Stimulated activated CD8-positive, alpha-beta memory T cell treated with anti-CD3 and anti-CD28 coated beads, Interleukin-15, amount 100 ng/mL, for 48 hours (primary cell): ENCODE results near the gene HPCA.
"Not testable (repeated sequence)": the region's sequence is repeated elsewhere in the genome, so short reads cannot be mapped to it uniquely, and the experiment has no call there.

Source experiments
- DNase-seq, 2 donors: peaks; one replicate each; pipeline ENCODE4 v3.0.0-alpha.2; 2020; ENCODE audit warnings: low read depth in 2 of 2

HPCA gene

GRCh38 chr1:32902535-32902920, 16.2 kb downstream of the HPCA start:
- DNase-seq = no peak

GRCh38 chr1:32903991-32904785, 17.9 kb downstream of the HPCA start:
- DNase-seq = no peak

DNA sequence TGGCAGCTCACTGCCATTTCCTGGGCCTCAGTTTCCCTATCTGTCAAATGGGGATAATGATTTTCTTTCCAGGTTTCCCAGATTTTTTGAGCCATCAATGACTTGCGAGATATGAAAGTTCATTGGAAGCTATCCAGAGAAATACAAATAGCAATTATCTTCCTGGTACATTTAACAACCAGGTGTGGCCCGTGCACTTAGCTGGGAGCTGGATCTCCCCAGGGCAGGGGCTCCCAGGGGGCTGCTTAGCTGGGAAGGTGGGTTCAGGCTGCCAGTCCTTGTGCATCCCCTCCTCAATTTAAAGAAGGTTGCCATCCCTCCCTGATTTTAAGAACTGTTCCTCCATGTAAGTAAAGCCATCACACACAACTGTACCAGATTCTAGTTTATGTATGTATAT, 18.5 kb downstream of the HPCA start:
- no peak for DNase-seq

DNA sequence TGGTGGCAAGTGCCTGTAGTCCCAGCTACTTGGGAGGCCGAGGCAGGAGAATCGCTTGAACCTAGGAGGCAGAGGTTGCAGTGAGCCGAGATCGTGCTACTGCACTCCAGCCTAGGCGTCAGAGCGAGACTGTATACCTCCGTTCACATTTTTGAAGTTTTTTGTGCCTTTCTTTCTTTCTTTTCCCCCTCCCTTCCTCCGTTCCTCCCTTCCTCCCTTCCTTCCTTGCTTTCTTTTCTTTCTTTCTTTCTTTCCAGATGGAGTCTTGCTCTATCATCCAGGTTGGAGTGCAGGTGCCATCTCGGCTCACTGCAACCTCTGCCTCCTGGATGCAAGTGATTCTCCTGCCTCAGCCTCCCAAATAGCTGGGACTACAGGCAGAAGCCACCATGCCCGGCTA, 19.3 kb downstream of the HPCA start:
- DNase-seq = not testable (repeated sequence)

DNA sequence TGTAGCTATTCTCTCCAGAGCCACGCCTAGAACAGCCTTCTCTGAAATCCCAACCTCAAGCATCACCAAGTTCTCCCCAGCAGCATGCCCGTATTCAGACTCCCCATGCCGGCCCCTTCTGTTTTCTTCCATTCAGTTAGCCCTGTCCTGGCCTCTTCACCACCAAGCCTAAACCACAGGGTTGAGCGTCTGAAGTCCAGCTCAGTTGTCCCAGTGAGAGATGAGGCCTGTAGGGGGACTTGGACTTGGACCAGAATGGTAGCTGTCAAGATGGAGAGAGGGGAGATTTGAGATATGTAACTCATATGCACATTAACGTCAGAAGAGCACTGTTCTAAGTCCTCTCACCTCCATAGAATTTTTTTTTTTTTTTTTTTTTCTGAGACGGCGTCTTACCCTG, 20.4 kb downstream of the HPCA start:
- no peak for DNase-seq

DNA sequence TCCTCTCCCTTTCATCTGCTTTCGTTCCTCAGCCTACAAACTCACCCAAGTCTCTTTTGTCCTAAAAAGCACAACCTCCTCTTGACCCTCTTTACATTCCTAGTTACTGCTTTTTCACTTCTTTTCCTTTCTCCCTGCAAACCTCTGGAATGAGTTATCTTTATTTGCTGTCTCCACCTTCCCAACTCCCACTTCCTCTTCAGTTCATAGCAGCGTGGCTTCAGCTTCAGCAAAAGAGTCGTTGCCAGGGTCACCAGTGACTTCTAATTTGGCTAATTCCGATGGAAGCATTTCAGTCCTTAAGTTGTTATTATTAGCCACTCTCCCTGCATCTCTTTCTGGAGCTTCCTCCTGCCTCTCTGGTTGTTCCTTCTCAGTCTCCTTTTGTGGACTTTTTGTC, 21.1 kb downstream of the HPCA start:
- no peak for DNase-seq

DNA sequence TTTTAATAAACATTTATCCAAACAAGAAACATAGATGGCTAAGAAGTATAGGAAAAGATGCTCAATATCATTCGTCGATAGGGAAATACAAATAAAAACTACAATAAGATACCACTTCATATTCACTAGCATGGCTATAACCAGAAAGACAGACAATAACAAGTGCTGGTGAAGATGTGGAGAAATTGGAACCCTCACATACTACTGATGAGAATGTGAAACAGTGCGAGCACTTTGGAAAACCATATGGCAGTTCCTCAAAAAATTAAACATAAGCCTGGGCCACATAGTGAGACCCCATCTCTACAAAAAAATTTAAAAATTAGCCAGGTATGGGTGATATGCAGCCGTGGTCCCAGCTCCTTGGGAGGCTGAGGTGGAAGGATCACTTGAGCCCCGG, 24.0 kb downstream of the HPCA start:
- DNase-seq = no peak

DNA sequence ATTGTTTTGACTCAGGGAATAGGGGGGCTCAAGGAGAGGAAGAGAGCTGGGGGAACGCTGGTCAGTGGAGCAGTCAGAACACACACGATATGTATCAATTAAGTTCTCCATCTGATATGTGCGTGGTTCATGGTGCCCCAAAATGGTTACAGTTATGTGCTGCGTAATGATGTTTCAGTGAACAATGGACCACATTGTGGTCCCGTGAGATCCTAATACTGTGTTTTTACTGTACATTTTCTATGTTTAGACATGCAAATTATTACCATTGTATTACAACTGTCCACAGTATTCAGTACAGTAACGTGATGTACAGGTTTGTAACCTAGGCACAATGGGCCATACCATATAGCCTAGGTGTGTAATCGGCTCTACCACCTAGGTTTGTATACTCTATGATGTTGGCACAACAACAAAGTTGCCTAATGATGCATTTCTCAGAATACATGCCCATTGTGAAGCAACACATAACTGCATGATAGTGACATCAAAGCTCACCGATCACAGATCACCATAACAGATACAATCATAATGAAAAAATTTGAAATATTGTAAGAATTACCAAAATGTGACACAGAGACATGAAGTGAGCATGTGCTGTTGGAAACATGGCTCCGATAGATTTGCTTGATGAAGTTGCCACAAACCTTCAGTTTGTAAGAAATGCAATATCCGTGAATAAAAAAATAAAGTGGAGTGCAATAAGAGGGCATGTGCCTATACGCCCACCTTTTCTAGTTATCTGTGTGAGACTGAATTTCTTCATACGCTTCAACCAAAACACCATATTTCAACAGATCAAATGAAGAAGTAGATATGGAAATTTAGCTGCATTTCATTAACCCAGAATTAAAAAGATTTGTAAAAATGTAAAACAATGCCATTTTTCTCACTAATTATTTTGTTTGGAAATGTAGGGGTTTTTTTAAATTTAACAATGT, 29.7 kb downstream of the HPCA start:
- no peak for DNase-seq

- DNase-seq = no peak
Measured at GRCh38 chr1:32917521-32917920, 31.2 kb downstream of the HPCA start.

GRCh38 chr1:32918179-32918578, 31.9 kb downstream of the HPCA start:
- DNase-seq = no peak

GRCh38 chr1:32919811-32920733, 33.8 kb downstream of the HPCA start:
- DNase-seq = no peak

DNA sequence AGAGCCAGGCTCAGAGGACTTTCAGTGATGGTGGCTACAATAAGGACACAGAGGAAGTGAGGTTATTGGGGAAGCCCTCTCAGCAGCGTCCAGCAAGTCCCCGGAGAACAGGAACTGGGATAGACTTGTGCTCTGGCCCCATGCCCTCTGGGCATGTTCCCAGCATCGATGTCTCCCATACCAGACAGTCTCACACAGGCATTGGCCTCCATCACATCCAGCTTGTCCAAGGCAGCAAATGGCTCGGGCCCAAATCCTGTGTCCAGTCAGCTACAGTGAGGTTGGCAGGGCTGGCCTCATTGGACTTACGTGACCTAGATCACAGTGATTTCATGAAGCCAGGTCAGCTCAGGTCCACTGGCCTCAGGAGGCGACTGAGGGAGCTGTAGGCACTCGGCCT, 34.5 kb downstream of the HPCA start:
- DNase-seq = no peak

DNA sequence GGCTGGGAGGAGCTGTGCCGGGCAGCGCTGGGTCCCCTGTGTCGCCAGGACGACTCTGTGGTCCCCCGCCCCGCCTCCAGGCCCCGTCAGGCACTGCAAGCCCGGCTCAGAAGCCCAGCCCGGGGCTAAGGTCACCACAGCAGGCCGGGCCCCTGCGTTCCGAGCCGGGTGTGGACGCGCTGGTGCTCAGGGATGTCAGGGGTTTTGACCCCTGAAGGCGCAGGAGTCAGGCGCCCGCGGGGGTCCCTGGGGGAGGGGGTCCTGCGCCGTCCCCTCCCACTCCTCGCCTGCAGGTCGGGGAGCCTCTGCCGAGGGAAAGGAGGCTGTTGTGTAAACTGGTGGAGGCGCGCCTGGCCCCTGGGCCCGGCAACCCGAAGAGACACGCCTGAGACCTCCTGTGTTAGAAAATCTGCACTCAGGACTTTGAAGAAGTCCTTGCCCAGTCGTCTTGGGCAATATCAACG, 38.6 kb downstream of the HPCA start:
- DNase-seq = no peak

DNA sequence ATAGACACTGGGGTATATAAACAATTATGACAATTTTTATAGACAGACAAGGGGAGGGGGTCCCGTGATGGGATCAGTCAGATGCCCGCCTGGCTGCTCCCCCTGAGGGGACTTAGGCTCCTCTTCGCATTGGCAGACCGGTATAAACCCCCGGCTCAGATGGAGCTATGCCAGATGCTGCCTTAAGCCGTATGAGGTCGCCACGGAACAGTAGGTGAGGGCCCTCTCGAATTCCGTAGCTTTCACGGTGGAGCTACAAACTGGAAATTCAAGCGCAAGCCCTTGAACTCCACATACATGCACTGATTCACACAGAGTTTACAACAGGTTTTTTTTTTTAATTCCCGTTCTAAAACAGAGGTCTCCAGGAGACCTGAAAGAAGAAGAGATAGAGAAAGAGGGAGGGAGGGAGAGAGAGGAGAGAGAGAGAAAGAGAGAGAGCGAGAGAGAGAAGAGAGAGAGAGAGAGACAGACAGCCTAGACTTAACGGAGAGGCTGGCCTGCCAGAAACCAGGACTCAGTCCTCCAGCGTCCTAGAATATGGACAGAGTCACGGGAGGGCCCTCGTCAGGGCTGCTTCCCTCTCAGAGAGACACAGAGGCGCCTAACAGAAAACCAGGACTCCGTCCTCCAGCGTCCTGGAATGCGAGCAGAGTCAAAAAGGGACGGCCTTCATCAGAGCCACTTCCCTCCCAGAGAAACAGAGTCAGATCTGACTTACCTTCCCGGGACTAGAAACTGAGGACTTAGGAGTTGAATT, 39.3 kb downstream of the HPCA start:
- no peak for DNase-seq

DNA sequence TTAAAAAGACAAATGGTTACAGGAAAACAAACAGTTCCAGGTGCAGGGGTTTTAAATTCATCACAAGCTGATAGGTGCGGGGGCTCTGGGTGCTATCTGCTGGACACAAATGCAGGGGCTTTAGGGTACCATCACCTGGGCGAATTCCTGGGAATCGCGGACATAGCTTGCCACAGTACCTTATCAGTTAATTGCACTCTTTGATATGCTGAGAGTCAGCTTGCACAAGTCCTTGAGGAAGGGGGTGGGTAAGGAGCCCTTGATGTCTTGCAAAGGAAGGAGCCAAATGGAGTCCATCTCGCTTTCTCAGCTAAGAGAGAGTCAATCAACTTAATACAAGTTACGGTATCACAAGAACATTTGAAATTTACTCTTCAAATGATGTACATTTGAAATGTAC, 40.3 kb downstream of the HPCA start:
- no peak for DNase-seq

DNA sequence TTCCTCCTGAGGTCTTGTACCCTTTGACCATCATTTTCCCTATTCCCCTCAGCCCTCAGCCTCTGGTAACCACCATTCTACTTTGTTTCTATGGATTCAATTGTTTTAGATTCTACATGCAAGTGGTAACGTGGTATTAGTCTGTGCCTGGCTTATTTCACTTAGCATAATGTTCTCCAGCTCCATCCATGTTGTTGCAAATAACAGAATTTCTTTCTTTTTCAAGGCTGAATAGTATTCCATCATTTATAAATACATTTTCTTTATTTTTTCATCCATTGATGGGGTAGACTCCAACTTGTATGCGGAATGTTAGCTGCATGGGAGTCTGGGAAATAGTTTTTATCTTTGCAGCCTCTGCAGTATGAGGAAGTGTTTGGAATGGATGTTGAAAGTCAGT, 41.1 kb downstream of the HPCA start:
- DNase-seq = no peak

DNA sequence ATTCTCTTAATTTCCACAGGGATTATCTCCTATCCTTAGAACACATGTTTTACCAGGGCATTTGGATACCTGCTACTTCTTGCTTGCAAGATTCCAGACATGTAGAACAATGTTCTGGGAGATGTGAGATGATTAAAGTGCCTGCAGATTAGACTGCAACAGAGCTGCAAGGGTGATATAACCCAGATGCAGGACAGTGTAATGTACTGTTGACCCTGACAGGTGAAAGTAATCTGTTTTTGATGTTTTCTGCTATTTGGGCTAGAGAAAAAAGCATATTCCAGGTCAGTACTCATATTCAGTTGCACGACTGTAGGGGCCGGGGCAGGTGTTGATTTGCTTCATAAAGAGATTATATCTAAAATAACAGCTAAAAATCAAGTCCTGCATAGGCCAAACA, 42.0 kb downstream of the HPCA start:
- no peak for DNase-seq

- no peak for DNase-seq
Measured at GRCh38 chr1:32928715-32929114, 42.4 kb downstream of the HPCA start.

GRCh38 chr1:32929366-32929765, 43.1 kb downstream of the HPCA start:
- no peak for DNase-seq

GRCh38 chr1:32931760-32932159, 45.5 kb downstream of the HPCA start:
- DNase-seq = no peak

DNA sequence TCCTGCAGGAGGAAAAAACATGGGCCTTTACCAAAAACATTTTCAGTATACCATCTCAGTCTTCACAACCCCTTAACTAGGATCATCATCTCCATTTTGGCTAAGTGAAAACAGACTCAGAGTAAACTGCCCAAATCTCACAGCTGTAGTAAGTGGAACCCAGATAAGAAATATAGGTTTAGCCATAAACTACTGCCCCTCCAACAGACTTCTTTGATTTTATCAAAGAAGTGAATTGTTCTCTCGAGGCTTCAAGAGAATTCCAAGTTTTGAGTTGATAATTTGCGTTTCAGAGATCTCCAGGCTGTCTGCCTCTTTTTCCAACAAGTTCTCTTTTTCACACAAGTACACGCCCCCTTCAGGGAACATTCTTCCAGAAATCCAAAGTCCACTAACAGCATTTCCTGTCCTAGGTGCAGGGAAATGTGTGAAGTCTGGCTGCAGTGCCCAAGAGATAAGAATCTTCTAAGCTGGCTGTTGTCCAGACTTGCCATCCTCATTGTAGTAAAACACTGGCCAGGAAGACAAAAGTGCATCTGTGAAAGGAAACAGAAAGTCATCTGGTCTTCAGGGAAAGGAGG, 47.5 kb downstream of the HPCA start:
- no peak for DNase-seq
